Vagina (tissue), 2 donors: ENCODE data around the gene KIF3A.

ENCODE experiments used
- POLR2A ChIP-seq, 2 donors: fragments of 450-650 bp; IDR thresholded peaks; one replicate each; pipeline ENCODE4 v1.6.1; 2017; ENCODE audit warnings: antibody characterized with exemption in 2 of 2, mild to moderate bottlenecking in 2 of 2, moderate library complexity in 2 of 2
- POLR2AphosphoS5 ChIP-seq, 2 donors: sonication (generic); formaldehyde crosslinking; IDR thresholded peaks; one replicate each; pipeline ENCODE4 v1.9.0; 2017; ENCODE audit warnings: antibody characterized with exemption in 2 of 2, mild to moderate bottlenecking in 2 of 2, low read depth in 1 of 2; ENCODE audit not compliant: insufficient read depth in 1 of 2
- TF ChIP-seq, protein P1 (sequence below), 3 experiments: fragments of 450-650 bp in 2 of 3; fragments of 200-600 bp in 1 of 3; sonication (generic) in 1 of 3; IDR thresholded peaks; one replicate each; pipeline ENCODE4 v1.5.1; 2017 to 2019; ENCODE audit warnings: antibody characterized with exemption in 3 of 3, mild to moderate bottlenecking in 2 of 3, moderate library complexity in 2 of 3

DNA sequence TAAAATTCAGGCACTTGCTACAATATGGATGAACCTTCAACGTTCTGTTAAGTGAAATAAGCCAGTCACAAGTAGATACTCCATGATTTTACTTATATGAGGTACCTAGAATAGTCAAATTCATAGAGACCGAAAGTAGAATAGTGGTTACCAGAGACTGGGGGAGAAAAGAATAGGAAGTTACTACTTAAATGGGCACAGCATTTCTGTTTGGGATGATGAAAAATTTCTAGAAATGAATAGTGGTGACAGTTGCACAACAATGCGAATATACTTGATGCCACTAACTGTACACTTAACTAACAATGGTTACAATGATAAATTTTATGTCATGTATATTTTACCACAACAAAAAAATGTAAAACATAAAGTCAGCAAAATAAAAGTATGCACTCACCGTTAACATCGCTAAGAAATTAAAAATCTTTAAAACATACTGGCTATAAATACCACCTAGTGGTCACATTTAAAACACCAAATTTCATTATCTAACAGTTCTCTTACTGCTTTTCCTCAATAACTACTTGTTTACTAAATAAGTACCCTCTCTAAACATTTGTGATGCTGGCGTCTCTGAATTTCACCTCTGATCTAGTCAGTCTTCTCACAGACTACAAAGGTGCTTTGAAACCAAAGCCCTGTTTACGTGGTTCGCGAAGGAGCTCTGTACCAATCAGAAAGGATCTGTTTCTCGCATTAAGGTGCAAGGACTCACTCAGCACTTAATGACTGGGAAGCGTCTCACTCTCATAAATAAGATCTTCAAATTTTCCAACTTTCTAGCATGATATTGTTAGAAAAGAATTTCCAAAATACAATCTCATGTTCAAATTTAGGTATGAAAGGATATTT lies 22.7 kb downstream of the KIF3A start:
- TF ChIP-seq, protein P1, sequence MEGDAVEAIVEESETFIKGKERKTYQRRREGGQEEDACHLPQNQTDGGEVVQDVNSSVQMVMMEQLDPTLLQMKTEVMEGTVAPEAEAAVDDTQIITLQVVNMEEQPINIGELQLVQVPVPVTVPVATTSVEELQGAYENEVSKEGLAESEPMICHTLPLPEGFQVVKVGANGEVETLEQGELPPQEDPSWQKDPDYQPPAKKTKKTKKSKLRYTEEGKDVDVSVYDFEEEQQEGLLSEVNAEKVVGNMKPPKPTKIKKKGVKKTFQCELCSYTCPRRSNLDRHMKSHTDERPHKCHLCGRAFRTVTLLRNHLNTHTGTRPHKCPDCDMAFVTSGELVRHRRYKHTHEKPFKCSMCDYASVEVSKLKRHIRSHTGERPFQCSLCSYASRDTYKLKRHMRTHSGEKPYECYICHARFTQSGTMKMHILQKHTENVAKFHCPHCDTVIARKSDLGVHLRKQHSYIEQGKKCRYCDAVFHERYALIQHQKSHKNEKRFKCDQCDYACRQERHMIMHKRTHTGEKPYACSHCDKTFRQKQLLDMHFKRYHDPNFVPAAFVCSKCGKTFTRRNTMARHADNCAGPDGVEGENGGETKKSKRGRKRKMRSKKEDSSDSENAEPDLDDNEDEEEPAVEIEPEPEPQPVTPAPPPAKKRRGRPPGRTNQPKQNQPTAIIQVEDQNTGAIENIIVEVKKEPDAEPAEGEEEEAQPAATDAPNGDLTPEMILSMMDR (IDR thresholded peaks at IDR 0.05), result peak in 2 of 3 experiments; percentile 10 to 18
- TF ChIP-seq POLR2AphosphoS5 (IDR thresholded peaks at IDR 0.05; ENCODE audit: insufficient read depth in 1 of 2, low read depth in 1 of 2) (no peak), POLR2A (IDR thresholded peaks at IDR 0.05) (no peak)
